GM21515 (cell line): Measurements from ENCODE around the gene GH2.
"Not testable (repeated sequence)": the region's sequence is repeated elsewhere in the genome, so short reads cannot be mapped to it uniquely, and the experiment has no call there.

Experiments
- ATAC-seq: cut with Tn5 transposase; IDR thresholded peaks from one replicate; pipeline ENCODE4 v1.9.1; 2021; ENCODE audit not compliant: unreplicated experiment

GH2 gene

GRCh38 chr17:63911657-63912100 lies 29.9 kb upstream of the GH2 start:
- no peak for ATAC-seq

- no peak for ATAC-seq
Measured at GRCh38 chr17:63911041-63911635, 29.4 kb upstream of the GH2 start, which contains the start of gene CSHL1. Gene CSHL1 (minus strand): TSS chr17:63911258. CDS start chr17:63911196, 62 bp downstream.

- ATAC-seq = no peak
Measured at GRCh38 chr17:63910096-63910495, 28.4 kb upstream of the GH2 start.

GRCh38 chr17:63909586-63909985 lies 27.8 kb upstream of the GH2 start:
- ATAC-seq = not testable (repeated sequence)

GRCh38 chr17:63907161-63907778 lies 25.5 kb upstream of the GH2 start:
- ATAC-seq = not testable (repeated sequence)

GRCh38 chr17:63904796-63905195 lies 23.1 kb upstream of the GH2 start:
- ATAC-seq = not testable (repeated sequence)

GRCh38 chr17:63903787-63904201 lies 22.1 kb upstream of the GH2 start:
- ATAC-seq = not testable (repeated sequence)

- ATAC-seq = not testable (repeated sequence)
Measured at GRCh38 chr17:63901971-63902370, 20.2 kb upstream of the GH2 start.

GRCh38 chr17:63898899-63899798 lies 17.4 kb upstream of the GH2 start:
- not testable (repeated sequence) for ATAC-seq

GRCh38 chr17:63896524-63897354 lies 15.0 kb upstream of the GH2 start, which contains the start of gene CSH1:
Gene CSH1 (minus strand): TSS chr17:63896574. CDS start chr17:63896511, 63 bp downstream.
- ATAC-seq = not testable (repeated sequence)

GRCh38 chr17:63894821-63895220 lies 13.1 kb upstream of the GH2 start:
- ATAC-seq = not testable (repeated sequence)

GRCh38 chr17:63894021-63894420 lies 12.3 kb upstream of the GH2 start:
- not testable (repeated sequence) for ATAC-seq

GRCh38 chr17:63892316-63893037 lies 10.7 kb upstream of the GH2 start:
- ATAC-seq = not testable (repeated sequence)

- not testable (repeated sequence) for ATAC-seq
Measured at GRCh38 chr17:63889026-63889848, 7.5 kb upstream of the GH2 start.

- ATAC-seq = not testable (repeated sequence)
Measured at GRCh38 chr17:63885119-63885518, 3.4 kb upstream of the GH2 start.

- ATAC-seq = not testable (repeated sequence)
Measured at GRCh38 chr17:63882626-63883126, 932 bp upstream of the GH2 start.

- not testable (repeated sequence) for ATAC-seq
Measured at GRCh38 chr17:63881337-63881736, 407 bp downstream of the GH2 start.

- ATAC-seq = no peak
Measured at GRCh38 chr17:63880706-63881105, 1.0 kb downstream of the GH2 start.

GRCh38 chr17:63878413-63878812 lies 3.3 kb downstream of the GH2 start:
- not testable (repeated sequence) for ATAC-seq
